Left ventricle myocardium inferior (tissue), 1 donor: Measurements from ENCODE around the gene NXN. TPM values are rescaled to one million over a fixed set of nuclear protein-coding genes. Genes with fewer than 3 reads are reported as not detected.

ENCODE experiments used
- DNase-seq: peaks from one replicate; pipeline ENCODE4 v3.0.0-alpha.2; 2020
- H3K27ac ChIP-seq: fragments of 200-600 bp; replicated peaks from 2 replicates; pipeline ENCODE4 v1.8.0; 2021
- H3K27me3 ChIP-seq: fragments of 200-600 bp; 2 replicates; pipeline ENCODE4 v1.8.0; 2021; ENCODE audit warnings: low read depth
- H3K36me3 ChIP-seq: fragments of 200-600 bp; 2 replicates; pipeline ENCODE4 v1.8.0; 2021
- H3K4me1 ChIP-seq: fragments of 200-600 bp; 2 replicates; pipeline ENCODE4 v1.8.0; 2021
- H3K4me3 ChIP-seq: fragments of 200-600 bp; 2 replicates; pipeline ENCODE4 v1.8.0; 2021; ENCODE audit warnings: mild to moderate bottlenecking, moderate library complexity
- H3K9me3 ChIP-seq: fragments of 200-600 bp; replicated peaks from 2 replicates; pipeline ENCODE4 v1.8.0; 2021
- intact Hi-C: fragments of 100-400 bp; cut with micrococcal nuclease; formaldehyde crosslinking; loops from one replicate; pipeline ENCODE4 v1.11.0; 2022
- total RNA-seq: library from RNA; stranded (reverse); fragmentation: NEBNext Ultra II Directional; extraction: Animal tissue kit (Norgen Biotek cat#: 25700); gene quantifications from one replicate; pipeline ENCODE4 v1.2.1, GENCODE V29; 2021
- TF ChIP-seq, protein P1 (sequence below): fragments of 200-600 bp; IDR thresholded peaks from 2 replicates; pipeline ENCODE4 v1.8.0; 2021; ENCODE audit warnings: antibody characterized with exemption, mild to moderate bottlenecking, borderline replicate concordance
- donor health status: DM: no; HTN: yes; CAD: no; lungs with severe emphysema.

The NXN gene
- total RNA-seq, 1 donor from 2014 or later: 13.8 TPM

DNA sequence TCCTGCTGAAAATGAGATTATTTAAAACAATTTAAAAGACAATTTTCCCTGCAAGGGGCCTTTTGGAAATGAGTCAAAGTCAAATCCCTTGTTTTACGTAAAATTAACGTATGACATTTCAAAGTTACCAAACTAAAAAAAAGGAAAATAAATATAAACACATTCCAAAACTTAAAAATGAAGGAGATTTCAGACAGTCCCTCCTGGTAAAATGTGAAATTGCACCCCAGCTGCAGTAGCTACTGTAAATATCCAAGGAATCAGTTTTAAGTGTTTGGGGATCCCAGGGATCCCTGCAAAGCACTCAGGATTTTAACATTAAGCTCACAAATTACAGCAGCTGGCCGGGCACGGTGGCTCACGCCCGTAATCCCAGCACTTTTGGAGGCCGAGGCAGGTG is 63.3 kb downstream of the NXN start:
- no peaks in the 10 kb centered on the region for H3K9me3 ChIP-seq
- intact Hi-C loops: loop anchor here (10.0 kb wide), 1 partner anchor 72 kb away; no protein-coding TSS in a partner anchor
- TF ChIP-seq, protein P1, sequence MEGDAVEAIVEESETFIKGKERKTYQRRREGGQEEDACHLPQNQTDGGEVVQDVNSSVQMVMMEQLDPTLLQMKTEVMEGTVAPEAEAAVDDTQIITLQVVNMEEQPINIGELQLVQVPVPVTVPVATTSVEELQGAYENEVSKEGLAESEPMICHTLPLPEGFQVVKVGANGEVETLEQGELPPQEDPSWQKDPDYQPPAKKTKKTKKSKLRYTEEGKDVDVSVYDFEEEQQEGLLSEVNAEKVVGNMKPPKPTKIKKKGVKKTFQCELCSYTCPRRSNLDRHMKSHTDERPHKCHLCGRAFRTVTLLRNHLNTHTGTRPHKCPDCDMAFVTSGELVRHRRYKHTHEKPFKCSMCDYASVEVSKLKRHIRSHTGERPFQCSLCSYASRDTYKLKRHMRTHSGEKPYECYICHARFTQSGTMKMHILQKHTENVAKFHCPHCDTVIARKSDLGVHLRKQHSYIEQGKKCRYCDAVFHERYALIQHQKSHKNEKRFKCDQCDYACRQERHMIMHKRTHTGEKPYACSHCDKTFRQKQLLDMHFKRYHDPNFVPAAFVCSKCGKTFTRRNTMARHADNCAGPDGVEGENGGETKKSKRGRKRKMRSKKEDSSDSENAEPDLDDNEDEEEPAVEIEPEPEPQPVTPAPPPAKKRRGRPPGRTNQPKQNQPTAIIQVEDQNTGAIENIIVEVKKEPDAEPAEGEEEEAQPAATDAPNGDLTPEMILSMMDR: no peak
- peak overlapping the region; percentile 32 for H3K4me3 ChIP-seq
- H3K27ac ChIP-seq: peak overlapping the region; percentile 84
- no peaks in the 10 kb centered on the region for H3K27me3 ChIP-seq
- DNase-seq: no peak
- peaks cover 31% of the 10 kb centered on the region for H3K4me1 ChIP-seq
- H3K36me3 ChIP-seq: no peaks in the 10 kb centered on the region

DNA sequence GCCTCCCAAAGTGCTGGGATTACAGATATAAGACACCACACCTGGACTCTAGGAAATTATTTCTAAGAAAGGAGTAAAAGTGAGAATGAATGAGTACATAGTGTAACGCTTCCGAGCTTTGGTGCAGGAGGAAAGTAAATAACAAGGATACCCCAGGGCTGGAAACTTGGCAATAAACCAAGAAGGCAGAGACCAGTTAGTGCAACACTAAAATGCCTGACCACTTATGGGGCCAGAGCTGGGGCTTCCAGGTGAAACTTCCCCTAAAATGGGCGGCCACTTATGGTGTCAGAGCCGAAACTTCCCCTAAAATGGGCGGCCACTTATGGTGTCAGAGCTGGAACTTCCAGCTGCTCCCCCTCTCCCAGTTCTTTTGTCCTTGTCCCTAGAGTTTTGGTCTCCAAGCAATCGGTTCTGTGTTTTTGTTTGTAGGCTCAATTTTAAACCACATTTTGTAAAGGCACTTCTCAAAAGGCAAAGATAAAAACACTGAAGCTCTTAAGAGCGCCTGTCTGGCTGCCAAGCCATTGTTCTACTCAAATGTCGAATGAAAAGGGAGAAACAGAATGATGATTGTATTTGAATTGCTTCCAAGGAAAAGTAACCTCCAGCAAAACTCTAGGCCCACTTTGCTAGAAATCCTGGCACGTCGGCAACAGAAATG is 63.9 kb downstream of the NXN start:
- peak overlapping the region; percentile 32 for H3K4me3 ChIP-seq
- TF ChIP-seq, protein P1: no peak

DNA sequence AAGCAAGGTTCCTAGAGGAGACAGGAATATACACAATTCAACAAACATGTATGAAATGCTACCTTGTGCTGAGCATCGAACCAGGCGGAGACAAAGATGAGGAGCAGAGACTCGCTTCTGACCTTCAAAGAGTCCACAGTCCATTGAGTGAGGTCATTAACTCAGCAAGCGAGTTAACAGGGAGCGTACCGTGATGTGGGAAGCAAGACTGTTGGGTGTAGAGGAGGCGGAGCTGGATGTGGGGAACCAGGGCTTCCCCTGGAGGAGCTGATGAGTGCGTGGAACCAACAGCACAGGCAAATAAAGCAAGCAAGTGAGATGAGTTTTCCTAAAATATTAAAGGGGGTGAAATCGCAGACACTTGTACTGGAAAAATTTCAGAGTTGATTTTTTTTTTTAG is 65.0 kb downstream of the NXN start:
- peak overlapping the region; percentile 84 for H3K27ac ChIP-seq
- peaks cover 43% of the 10 kb centered on the region for H3K4me1 ChIP-seq
- intact Hi-C loops: loop anchor here (10.0 kb wide), 1 partner anchor 70 kb away; no protein-coding TSS in a partner anchor
- H3K4me3 ChIP-seq: no peak overlapping the region
- DNase-seq: no peak
- TF ChIP-seq, protein P1: no peak
- H3K9me3 ChIP-seq: no peaks in the 10 kb centered on the region
- H3K27me3 ChIP-seq: no peaks in the 10 kb centered on the region
- H3K36me3 ChIP-seq: no peaks in the 10 kb centered on the region

More for the DNA sequence above, 63.9 kb downstream of the NXN start:
- no peaks in the 10 kb centered on the region for H3K36me3 ChIP-seq
- no peaks in the 10 kb centered on the region for H3K9me3 ChIP-seq
- DNase-seq: no peak
- peak overlapping the region; percentile 84 for H3K27ac ChIP-seq
- peaks cover 34% of the 10 kb centered on the region for H3K4me1 ChIP-seq
- intact Hi-C loops: loop anchor here (10.0 kb wide), 1 partner anchor 71 kb away; no protein-coding TSS in a partner anchor
- no peaks in the 10 kb centered on the region for H3K27me3 ChIP-seq

DNA sequence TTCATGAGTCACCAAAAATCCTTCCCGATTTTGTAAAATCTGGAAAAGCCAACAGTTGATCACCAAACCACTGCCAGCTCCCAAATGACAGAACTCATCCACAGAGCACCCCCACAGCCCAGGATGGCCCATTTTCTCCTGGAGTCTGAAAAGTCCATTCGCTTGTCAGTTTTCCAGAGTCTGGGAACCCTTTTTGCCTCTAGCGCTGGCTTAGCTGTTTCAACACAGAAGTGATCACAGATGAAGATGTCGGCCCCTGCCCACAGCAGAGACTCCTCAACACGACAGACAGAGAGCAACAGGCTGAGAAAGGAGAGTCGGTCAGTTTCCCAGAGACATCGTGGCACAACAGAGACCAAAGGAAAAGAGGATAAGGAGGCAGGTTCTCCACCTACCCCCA is 66.4 kb downstream of the NXN start:
- H3K27me3 ChIP-seq: no peaks in the 10 kb centered on the region
- H3K4me1 ChIP-seq: peaks cover 54% of the 10 kb centered on the region
- H3K4me3 ChIP-seq: no peak overlapping the region
- TF ChIP-seq, protein P1: no peak
- no peaks in the 10 kb centered on the region for H3K9me3 ChIP-seq
- no peaks in the 10 kb centered on the region for H3K36me3 ChIP-seq
- intact Hi-C loops: loop anchor here (10.0 kb wide), 1 partner anchor 68 kb away; no protein-coding TSS in a partner anchor
- H3K27ac ChIP-seq: no peak overlapping the region
- DNase-seq: no peak

DNA sequence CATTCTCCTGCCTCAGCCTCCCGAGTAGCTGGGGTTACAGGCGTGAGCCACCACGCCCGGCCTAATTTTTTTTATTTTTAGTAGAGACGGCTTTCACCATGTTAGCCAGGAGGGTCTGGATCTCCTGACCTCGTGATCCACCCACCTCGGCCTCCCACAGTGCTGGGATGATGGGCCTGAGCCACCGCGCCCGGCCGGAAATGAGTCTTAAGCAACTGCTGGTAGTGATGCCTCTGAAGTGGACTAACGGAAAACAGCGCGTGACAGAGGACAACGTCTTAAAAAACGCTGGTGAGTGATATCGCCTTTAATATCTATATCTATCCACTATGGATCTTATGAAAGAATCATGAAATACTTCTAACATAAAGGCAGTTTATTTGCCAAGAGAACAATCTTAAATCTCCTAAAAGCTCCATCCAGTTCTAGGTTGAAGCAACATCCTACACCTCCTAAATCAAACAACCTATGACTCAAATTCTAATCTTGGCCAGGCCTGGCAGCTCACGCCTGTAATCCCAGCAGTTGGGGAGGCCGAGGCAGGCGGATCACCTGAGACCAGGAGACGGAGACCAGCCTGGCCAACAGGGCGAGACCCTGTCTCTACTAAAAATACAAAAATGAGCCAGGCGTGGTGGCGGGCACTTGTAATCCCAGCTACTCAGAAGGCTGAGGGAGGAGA is 69.8 kb downstream of the NXN start:
- no peaks in the 10 kb centered on the region for H3K27me3 ChIP-seq
- no peaks in the 10 kb centered on the region for H3K9me3 ChIP-seq
- H3K36me3 ChIP-seq: no peaks in the 10 kb centered on the region
- TF ChIP-seq, protein P1: no peak
- H3K4me1 ChIP-seq: peaks cover 36% of the 10 kb centered on the region
- DNase-seq: no peak
- peak overlapping the region; percentile 64 for H3K27ac ChIP-seq
- intact Hi-C loops: loop anchor here (10.0 kb wide), 1 partner anchor 65 kb away; no protein-coding TSS in a partner anchor
- H3K4me3 ChIP-seq: no peak overlapping the region
